Kidney (tissue), 14 donors: ENCODE data around the gene POU4F1. TPM values are rescaled to one million over a fixed set of nuclear protein-coding genes. Genes with fewer than 3 reads are reported as not detected.

Experiments used
- DNase-seq, 5 donors: peaks; one replicate each; pipeline ENCODE4 v3.0.0-alpha.2; 2013 to 2020
- FAIRE-seq: peaks from 2 replicates; lab custom pipeline; 2012; peaks lifted over from hg19 to GRCh38; lab: Jason Lieb, UNC
- H3K27ac ChIP-seq, 2 donors: one replicate each; pipeline ENCODE4 v1.7.0; 2013; ENCODE audit warnings: low read depth in 2 of 2, low read length in 2 of 2, inconsistent platforms in 1 of 2
- H3K27me3 ChIP-seq: one replicate; pipeline ENCODE4 v1.7.1; 2013; ENCODE audit warnings: low read length, inconsistent platforms; ENCODE audit not compliant: control insufficient read depth, insufficient read depth
- H3K36me3 ChIP-seq, 3 donors: one replicate each; pipeline versions ENCODE4 v1.7.0 to v1.7.1; 2013; ENCODE audit warnings: low read length in 3 of 3, control low read depth in 1 of 3, inconsistent platforms in 1 of 3; ENCODE audit not compliant: insufficient read depth in 3 of 3, control insufficient read depth in 2 of 3
- H3K4me1 ChIP-seq, 3 donors: one replicate each; pipeline versions ENCODE4 v1.7.0 to v1.7.1; 2013; ENCODE audit warnings: low read length in 3 of 3, inconsistent platforms in 1 of 3, low read depth in 1 of 3; ENCODE audit not compliant: control insufficient read depth in 2 of 3, insufficient read depth in 2 of 3
- H3K4me3 ChIP-seq, 3 donors: one replicate each; pipeline versions ENCODE4 v1.7.0 to v1.8.1; 2013; ENCODE audit warnings: low read length in 3 of 3, control low read depth in 1 of 3, inconsistent platforms in 1 of 3
- H3K9ac ChIP-seq, 3 donors: one replicate each; pipeline versions ENCODE4 v1.7.0 to v1.7.1; 2013; ENCODE audit warnings: low read length in 3 of 3, control low read depth in 1 of 3, inconsistent platforms in 1 of 3
- H3K9me3 ChIP-seq, 3 donors: one replicate each; pipeline versions ENCODE4 v1.7.0 to v1.7.1; 2013; ENCODE audit warnings: low read length in 3 of 3, control low read depth in 1 of 3, inconsistent platforms in 1 of 3; ENCODE audit not compliant: control insufficient read depth in 2 of 3, insufficient read depth in 1 of 3
- intact Hi-C: fragments of 100-400 bp; cut with DNase I; formaldehyde crosslinking; loops from one replicate; pipeline ENCODE4 v1.11.1; 2022
- polyA plus RNA-seq: library from polyadenylated mRNA; stranded (reverse); fragments of 350-450 nt; fragmentation: Illumina TruSeq; extraction: RNeasy Lipid Tissue Mini Kit (QIAGEN cat#74804); gene quantifications from one replicate; pipeline ENCODE4 v1.2.3, GENCODE V29; 2014; ENCODE audit warnings: low read depth, low replicate concordance; ENCODE audit not compliant: insufficient read depth
- total RNA-seq: library from RNA; stranded (reverse); fragmentation: NEBNext Ultra II Directional; extraction: Animal tissue kit (Norgen Biotek cat#: 25700); gene quantifications from one replicate; pipeline ENCODE4 v1.2.1, GENCODE V29; 2021
- TF ChIP-seq, protein P1 (sequence below): IDR thresholded peaks from 3 replicates; pipeline ENCODE4 v1.5.1; 2012; ENCODE audit warnings: mild to moderate bottlenecking, moderate library complexity, borderline replicate concordance; ENCODE audit not compliant: insufficient read depth; ENCODE audit errors: extremely low read depth
- donor health status: control.
- donor health status: control.
- donor health status: control.
- donor health status: control.
- donor health status: control.
- donor health status: DM: yes; HTN: yes; CAD: no.
- donor health status: Normal renal cell carcinoma (clear cell type).

Gene POU4F1
- total and polyA plus RNA-seq, 2 donors from 2014 or later: not detected

DNA sequence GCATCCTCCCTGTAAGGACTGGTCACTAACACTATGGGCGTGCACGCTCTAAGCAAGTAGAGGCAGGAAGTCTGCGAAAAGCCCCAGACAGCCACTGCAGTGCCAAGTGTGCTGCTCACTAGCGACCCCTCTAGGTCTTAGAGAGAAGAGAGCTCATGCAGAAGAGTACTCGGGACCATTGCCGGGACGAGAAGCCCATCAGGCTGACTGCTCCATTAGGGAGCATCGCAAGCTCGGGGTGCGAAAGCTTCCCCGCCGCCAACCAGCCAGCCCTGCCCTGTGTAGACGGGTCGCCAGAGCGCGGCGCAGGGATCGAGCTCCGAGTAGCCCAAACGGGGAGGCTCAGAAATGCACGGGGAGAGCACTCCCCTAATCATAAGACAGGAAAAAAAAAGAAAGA lies 16.6 kb downstream of the POU4F1 start:
- no peaks in the 10 kb centered on the region for H3K36me3 ChIP-seq
- TF ChIP-seq, protein P1, sequence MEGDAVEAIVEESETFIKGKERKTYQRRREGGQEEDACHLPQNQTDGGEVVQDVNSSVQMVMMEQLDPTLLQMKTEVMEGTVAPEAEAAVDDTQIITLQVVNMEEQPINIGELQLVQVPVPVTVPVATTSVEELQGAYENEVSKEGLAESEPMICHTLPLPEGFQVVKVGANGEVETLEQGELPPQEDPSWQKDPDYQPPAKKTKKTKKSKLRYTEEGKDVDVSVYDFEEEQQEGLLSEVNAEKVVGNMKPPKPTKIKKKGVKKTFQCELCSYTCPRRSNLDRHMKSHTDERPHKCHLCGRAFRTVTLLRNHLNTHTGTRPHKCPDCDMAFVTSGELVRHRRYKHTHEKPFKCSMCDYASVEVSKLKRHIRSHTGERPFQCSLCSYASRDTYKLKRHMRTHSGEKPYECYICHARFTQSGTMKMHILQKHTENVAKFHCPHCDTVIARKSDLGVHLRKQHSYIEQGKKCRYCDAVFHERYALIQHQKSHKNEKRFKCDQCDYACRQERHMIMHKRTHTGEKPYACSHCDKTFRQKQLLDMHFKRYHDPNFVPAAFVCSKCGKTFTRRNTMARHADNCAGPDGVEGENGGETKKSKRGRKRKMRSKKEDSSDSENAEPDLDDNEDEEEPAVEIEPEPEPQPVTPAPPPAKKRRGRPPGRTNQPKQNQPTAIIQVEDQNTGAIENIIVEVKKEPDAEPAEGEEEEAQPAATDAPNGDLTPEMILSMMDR: no peak
- intact Hi-C loops: no loop called here
- H3K27ac ChIP-seq: no peak overlapping the region
- FAIRE-seq: no peak
- H3K9ac ChIP-seq: no peak overlapping the region
- peak in 1 of 5 donors; percentile 49 for DNase-seq
- no peaks in the 10 kb centered on the region for H3K9me3 ChIP-seq
- H3K27me3 ChIP-seq: peaks cover 43% of the 10 kb centered on the region
- H3K4me1 ChIP-seq: no peaks in the 10 kb centered on the region
- no peak overlapping the region for H3K4me3 ChIP-seq

DNA sequence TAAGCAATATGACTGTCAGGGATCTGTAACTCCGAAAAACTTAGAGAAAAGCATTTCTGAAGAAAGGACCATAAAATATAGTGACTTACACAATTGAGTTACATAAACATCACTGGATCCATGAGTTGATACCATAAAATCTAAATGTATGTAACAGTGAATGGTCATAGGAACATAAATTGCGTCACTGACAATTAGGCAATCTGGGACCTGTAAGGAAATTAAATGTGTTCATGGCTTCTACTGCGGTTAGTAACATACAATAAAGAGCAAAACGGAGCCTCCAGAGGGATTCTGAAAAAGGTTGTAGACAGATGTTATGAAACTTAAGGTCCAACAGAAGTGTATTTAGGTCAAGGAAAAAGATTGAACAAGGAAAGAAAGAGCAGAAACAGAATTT lies 27.1 kb downstream of the POU4F1 start:
- intact Hi-C loops: no loop called here
- no peaks in the 10 kb centered on the region for H3K4me1 ChIP-seq
- H3K4me3 ChIP-seq: no peak overlapping the region
- no peak overlapping the region for H3K9ac ChIP-seq
- TF ChIP-seq, protein P1: no peak
- H3K27ac ChIP-seq: no peak overlapping the region
- no peaks in the 10 kb centered on the region for H3K27me3 ChIP-seq
- H3K36me3 ChIP-seq: no peaks in the 10 kb centered on the region
- FAIRE-seq (no peak), DNase-seq (no peak)
- no peaks in the 10 kb centered on the region for H3K9me3 ChIP-seq

DNA sequence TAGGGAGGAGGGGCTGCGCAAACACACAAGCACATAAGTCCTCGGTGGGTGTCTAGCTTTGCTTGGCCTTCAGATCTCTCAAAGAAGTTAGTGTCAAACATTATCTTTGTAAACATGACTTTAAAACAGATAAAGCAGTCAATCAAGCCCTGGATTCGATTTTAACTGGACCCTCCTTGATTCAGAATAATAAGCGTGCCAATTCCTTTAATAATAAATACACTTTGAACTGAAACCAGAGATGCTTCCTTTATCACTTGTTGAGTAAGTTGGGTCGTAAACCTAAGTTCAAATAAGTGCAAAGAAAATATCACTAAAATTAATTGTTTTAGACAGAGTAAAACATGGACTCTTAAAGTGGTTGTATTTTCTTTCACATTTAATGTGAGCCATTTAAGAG lies 30.9 kb downstream of the POU4F1 start:
- Histone ChIP-seq H3K4me3 (no peak overlapping the region), H3K27ac (no peak overlapping the region), H3K36me3 (no peaks in the 10 kb centered on the region), H3K9ac (no peak overlapping the region), H3K9me3 (no peaks in the 10 kb centered on the region), H3K4me1 (no peaks in the 10 kb centered on the region), H3K27me3 (no peaks in the 10 kb centered on the region)
- FAIRE-seq (no peak), DNase-seq (no peak)
- TF ChIP-seq, protein P1: no peak
- intact Hi-C loops: no loop called here

DNA sequence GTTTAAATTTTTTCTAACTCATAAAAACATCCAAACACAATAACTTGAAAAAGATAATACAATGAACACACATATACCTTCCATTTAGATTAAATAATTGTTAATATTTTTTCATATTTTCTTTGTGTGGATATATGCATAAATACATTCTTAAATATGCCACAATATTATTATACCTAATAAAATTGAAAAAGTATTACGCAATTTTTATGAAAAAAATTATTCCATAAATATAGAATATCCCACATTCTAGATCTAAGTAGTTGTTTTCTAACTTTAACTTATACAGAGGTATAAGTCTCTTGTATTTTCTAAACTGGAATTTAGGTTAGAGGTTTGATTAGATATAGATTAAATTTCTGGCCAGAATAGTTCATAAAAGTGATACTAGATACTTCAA lies 34.3 kb downstream of the POU4F1 start:
- no peaks in the 10 kb centered on the region for H3K27me3 ChIP-seq
- no peak overlapping the region for H3K9ac ChIP-seq
- H3K4me3 ChIP-seq: no peak overlapping the region
- TF ChIP-seq, protein P1: no peak
- H3K4me1 ChIP-seq: no peaks in the 10 kb centered on the region
- DNase-seq (no peak), FAIRE-seq (peak; percentile 73)
- no peaks in the 10 kb centered on the region for H3K36me3 ChIP-seq
- intact Hi-C loops: no loop called here
- H3K9me3 ChIP-seq: no peaks in the 10 kb centered on the region
- H3K27ac ChIP-seq: no peak overlapping the region
